HG03103 (cell line): ENCODE results near the gene IL36RN.

Source experiments
- ATAC-seq: cut with Tn5 transposase; IDR thresholded peaks from one replicate; pipeline ENCODE4 v1.9.1; 2021; ENCODE audit warnings: low read depth; ENCODE audit not compliant: unreplicated experiment

IL36RN gene

DNA sequence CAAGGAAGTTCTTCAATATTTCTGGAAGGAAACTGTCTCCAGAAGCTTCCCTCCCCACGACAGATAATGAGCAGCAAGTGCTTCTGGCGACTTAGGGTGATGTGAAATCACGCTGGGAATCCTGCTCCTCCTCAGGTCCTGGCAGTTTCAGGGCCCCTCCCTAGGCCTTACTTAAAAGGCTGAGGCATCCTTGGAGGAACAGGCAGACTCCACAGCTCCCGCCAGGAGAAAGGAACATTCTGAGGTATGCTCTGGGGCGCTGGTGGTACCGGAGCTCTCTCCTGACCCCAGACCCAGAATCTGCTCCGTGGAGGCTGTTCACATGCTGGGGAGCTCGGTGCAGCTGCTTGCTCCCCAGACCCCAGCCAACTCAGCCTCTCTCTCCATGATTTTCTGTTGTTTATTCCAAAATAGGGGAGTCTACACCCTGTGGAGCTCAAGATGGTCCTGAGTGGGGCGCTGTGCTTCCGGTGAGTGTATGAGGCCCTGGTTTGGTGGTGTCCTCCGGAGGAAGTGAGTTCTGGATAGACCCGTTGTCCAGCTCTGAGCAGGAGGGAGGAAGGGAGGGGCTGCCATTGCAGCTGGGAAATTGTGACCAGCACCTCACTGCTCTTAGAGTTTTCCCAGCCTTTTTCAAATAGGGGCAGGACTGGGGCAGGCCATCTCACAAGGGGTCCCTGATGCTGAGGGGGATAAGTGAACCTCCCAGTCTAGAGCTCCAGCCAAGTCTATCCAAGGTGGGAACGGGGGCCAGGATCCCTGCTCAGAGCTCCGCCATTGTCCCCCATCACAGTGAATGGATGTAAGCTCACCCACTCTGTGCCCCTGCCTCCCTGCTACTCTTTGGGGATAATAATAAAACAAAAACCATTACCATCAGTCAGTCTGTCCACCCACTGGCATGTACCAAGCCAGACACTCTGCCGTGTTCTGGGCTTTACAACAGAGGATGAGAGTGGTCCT, at the start of gene IL36RN:
Gene IL36RN, plus strand, starts transcription at position 201 of the 963 bp plus-strand sequence. Its CDS starts 241 bp downstream, at position 442.
- no peak for ATAC-seq

DNA sequence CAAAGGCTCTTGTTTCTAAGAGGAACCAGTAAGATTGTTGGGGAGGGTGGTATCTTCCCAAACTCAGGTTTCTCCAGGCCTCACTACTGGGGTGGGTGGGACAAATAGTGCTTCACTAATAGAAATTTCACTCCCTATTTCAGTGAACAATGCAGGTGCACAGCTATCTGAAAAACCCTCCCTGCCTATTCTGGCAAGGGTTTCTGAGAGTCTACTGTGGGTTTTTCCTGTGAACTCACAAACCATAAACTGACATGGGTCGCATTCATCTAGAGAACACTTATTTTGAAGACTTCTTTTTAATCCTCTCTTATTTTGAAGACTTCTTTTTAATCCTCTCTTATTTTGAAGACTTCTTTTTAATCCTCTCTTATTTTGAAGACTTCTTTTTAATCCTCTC, 49.4 kb upstream of the IL36RN start:
- no peak for ATAC-seq

DNA sequence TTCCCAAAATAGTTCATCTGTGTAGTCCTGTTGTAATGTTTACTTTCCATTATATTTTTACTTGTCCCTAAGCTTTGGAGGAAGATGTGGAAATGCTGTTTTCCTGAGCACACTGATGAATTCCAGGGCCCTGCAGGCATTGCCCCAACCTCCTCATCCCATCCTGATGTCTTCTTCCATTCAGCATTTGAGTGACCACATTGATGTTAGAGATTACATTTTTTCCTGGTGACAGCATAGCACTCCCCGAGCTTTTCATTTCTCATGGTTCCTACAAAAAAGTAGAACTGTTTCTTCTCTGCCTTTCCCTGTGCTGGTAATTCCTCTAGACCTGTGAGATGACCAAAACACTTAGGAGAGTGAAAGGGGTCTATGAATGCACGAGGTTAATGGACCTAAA, 48.9 kb upstream of the IL36RN start:
- no peak for ATAC-seq

DNA sequence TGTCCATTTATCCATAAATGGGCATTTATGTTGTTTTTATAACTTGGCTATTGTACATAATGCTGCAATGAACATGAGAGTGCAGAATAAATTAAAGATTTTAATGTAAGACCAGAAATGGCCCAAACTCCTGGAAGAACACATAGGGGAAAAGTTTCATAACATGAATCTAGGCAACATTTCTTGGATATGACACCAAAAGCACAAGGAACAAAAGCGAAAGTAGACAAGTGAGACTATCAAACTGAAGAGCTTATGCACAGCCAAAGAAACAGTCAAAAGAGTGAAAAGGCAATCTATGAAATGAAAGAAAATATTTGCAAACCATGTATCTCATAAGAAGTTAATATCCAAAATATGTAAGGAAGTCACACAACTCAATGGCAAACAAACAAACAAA, 47.9 kb upstream of the IL36RN start:
- ATAC-seq, result no peak

DNA sequence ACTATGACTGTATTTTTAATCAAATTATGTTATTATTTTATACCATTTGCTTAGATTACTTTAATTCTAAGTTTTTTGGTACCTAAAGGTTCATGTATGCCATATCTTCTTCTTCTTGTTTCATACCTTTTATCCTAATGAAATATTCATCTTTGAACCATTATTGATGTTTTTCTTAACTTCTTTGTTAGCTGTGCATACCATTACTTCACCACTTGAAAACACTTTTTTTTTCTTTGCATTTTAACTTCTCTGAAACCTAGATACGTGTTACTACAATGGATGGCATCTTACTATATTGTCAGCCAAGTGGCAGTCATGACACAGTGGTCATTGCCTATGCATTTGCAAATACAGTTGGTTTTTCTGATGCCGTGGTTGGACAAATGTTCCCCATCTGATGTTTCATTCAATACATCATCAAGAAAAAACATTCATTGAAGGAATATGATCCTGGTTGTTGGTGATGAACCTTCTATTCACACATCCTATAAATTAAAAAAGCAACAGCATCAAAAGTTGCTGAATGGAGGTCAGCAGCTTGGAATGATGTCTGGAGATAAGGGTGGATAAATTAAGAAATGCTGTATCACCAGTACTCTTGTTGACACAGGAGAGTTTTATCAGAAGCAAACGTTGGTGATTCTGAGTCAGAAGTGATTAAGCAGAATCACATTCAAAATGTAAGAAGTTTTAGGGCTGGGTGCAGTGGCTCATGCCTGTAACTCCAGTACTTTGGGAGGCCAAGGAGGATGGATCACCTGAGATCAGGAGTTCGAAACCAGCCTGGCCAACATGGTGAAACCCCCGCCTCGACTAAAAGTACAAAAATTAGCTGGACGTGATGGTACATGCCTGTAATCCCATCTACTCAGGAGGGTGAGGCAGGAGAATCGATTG, 46.3 kb upstream of the IL36RN start:
- ATAC-seq, result no peak

DNA sequence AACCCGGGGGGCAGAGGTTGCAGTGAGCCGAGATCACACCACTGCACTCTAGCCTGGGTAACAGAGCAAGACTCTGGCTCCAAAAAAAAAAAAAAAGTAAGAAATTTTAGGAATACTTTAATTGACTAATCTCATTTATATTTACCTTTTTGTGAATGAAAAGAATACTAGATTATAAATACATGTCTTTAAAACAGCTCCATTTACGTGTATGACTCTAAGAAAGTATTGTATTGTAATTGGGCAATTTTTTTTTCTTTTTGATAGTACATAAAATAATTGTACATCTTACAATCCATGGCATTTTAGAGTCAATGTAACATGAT, 45.7 kb upstream of the IL36RN start:
- ATAC-seq, result no peak

DNA sequence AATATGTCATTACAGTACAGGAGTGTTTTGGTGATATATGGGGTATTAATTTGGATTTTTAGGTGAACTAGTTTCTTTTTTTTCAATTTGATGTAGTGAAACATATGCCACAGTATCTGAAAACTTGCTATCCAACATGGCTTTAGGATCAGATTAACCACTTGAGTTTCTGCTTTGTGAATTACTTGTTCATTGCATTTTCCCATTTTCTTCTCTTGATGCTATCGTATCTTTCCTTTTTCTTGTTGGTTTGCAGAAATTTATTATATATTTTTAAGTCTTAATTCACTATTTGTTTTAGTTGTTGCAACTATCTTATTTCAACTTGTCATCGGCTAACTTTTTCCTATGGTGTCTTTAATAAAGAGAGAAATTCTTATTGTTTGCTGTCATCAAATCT, 44.9 kb upstream of the IL36RN start:
- ATAC-seq, result no peak

DNA sequence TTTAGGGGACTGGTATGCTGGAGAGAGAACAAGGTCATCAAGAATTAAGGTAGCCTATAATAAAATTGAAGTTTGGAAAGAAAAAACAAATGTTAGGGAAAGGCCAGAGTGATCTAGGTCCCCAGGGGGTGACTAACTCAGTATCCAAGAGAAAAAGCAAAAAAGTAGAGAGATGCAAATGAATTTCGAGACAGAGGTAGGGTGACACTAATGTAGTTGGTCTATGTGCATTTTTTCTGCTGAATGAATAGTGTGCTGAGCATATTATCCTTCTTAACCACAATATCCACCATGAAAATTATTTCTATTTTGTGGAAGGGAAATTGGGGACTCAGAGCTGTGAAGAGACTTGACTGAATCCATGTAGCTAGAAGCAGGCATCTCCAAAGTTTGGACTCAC, 44.0 kb upstream of the IL36RN start:
- no peak for ATAC-seq

DNA sequence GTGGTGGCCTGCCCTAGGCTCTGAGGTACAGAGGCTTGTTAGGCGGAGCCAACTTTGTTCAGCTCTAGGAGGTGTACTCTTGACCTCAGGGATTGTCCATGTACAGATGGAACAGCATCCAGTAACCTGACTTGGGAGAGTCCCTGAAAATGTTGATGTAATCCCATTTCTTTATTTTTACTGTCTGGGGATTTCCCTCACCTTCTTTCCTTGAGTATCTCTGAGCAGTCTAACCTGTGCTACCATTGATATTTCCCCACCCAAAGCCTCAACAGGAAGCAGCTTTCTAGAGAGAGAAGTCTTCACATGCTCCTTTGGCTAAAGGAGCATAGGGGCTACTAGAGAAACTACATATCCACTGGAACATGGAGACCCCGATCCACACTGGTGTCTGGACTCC, 43.3 kb upstream of the IL36RN start:
- ATAC-seq, result no peak

DNA sequence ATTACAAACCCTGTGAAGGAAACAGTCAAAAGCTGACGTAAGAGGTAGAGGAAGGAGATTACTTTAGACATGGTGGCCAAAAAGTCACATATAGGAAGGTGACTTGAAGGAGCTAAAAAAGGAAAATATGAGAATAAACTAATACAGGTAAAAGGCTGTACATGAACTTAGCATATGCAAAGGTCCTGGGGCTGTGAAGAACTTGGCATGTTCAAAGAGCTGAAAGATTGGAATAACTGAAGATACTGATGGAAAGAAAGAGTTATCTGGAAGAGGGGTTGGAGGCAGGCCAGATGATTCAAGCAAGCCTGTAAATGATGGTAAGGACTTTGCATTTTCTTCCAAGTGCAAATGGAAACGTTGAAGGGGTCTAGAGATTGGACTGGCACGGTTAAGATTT, 40.5 kb upstream of the IL36RN start:
- ATAC-seq, result no peak

DNA sequence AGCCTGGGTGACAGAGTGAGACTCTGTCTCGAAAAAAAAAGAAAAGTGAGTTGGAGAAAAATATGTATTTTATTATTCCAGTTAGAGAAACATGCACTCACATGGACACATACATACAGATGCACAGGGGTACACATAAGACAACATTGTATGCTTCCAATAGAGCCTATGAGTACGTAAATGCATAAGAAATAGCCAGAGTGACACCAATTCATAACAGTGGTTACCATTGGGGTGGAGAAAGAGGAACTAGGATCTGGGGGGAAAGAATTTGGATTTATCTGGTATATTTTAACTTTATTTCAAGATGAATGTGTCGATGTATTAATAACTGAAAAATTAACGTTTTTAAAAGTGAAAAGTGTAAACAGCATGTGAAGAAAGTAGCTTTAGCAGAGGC, 37.7 kb upstream of the IL36RN start:
- no peak for ATAC-seq

DNA sequence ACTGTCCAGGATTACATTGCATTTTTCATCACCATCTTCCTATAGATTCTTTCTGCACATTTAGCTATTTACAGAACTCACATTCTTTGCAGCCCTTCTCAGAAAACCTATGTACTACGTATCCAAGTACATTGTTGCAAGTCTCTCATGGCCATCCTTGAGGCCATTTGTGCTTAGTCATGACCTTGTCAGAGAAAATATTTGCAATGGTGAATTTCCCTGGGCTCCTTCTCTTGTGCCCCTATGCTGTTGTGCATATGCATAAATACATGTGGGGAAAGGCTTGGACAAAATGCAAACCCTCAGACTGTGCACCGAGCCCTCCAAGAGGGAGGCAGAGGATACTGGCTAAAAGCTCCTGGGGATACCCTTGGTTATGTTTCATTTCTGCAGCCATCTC, 34.2 kb upstream of the IL36RN start:
- no peak for ATAC-seq

DNA sequence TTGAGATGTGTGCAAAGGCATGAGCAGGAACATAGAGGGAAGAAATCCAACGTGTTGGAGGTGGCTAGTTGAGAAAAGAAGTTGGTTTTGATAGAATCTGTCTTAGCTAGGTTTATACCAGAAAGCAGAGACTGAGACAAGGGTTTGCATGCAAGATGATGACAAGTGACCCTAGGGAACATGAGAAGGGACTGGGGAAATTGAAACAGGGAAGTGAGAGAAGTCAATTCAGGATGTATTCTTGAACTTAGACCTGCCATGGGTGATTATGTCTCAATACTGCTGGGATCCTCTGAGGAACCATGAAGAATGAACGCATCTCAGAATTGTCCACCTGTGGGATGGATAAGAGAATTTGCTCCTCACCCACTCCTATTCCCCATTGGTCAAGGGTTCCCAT, 33.3 kb upstream of the IL36RN start:
- ATAC-seq, result no peak

DNA sequence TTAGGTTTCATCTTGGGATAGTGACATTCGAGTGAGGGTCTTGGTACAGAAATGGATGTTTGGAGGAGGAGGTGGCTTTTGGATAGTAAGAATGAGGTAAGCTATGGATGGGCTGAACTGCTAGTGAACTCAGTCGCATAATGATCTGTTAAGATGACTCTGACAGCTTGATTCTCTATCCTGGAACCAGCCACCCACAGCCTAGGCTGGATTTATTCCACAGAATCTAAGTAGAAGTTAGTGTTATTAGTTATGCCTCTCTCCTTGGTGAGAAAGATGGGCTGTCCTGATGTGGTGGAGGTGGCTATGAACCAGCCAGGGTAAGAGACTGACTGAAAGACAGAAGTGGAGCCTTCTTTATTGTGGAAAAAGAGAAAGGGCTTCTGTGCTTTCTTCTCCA, 31.3 kb upstream of the IL36RN start:
- no peak for ATAC-seq

DNA sequence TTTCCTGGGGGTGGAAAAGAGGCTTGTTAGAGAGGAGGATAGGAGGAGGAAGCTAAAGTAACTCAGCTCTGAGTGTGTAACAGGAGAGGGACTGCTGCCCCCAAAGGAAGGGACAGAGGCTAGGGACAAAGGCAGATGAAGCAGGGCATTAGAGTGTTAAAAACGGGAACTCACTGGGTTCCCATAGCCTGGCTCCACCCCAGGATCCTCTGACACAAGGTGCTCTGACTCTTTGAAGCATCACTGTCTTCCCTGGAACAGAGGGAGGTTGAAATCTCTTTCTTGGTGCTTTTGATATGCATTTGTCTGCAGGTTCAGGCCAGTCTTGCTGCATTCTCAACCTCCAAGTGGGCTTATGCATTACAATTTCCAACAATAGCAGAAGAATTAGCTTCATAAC, 30.9 kb upstream of the IL36RN start:
- no peak for ATAC-seq

DNA sequence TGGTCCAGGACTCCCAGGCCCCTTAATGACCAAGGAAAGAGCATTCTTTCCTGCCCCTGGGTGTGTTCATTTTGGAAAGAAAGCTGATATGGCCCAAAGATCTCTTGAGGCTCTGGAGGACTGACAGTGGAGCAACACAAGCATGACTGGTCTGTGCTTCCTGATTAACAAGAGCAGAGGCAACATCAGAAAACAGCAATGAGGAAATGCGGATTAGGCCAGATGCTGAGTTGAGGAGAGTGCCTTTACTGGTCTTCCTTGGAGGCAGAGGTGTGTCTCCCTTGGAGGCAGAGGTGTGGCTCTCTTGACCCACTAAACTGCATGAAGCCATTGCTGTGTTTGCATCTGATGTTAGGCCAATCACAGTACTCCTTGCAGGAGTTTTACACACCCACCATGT, 26.3 kb upstream of the IL36RN start:
- ATAC-seq, result no peak

DNA sequence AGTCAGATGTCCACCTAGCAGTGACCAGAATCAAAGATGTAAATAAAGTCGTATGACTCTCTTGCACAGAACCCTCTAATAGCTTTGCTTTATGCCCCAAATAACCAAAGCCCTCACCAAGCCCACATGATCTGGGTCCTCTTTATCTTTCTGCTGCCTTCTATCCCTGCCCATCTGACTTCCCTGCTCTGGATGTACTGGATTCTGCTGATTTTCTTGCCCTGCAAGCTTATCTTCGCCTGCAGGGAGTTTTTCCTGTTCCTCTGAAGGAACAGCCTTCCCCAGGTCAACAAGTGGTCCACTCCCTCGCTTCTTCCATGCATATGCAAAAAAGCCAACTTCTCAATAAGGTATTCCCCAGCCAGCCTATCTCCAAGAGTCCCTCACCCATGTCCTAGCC, 25.0 kb upstream of the IL36RN start:
- no peak for ATAC-seq

DNA sequence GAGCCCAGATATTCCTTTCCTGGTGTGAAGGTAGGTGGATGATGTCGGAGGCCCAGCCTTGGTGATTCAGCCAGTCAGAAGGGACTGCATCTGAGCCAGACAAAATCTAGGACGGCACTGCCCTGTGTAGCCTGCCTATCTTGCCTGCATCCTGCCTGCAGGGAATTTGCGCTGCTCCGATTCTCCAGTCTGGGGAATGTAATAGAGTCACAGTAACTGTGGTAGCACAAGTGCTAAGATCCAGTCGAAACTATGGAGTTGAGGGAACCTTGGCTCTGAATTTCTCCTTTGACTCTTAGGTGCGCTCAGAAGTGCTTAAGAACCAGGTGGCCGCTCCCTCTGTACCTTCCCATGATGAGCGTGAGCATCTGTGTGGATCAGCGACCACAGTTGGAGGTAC, 22.2 kb upstream of the IL36RN start:
- no peak for ATAC-seq

DNA sequence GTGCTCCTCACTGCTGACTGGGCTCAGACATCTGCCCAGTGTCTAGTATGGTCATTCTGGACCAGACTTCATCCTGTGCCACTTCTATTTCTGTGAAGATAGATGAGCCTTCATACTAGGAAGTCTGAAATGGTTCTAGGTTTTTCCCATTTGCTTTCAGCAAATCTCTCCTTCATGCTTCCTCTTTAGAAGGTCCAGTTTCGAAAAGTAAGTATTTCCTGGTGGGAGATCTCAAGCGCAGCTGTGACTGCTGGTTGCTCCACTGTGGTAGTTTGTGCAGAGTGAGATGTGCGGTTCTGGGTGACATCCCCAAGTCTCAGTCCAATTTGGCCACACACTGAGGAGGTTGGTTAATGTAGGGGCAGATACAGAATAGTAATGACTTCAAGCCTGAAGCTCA, 20.7 kb upstream of the IL36RN start:
- no peak for ATAC-seq

DNA sequence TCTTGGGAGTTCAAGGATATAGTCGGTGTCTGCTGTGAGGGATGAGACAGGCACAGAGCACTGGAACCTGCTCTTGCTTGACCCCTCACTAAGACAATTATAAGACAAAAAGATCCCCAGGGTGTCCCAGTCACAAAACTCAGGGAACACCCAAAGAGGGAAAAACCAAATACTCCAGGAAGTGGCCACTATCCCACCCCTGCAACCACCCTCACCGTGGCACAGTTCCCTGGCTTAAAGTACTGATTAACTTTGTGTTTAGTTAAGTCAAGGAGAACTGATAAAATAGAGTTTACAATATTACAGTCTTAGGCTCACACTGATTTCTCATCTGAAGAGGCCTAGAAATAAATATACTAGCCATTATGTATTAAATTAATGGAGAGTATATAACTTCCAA, 19.8 kb upstream of the IL36RN start:
- no peak for ATAC-seq

DNA sequence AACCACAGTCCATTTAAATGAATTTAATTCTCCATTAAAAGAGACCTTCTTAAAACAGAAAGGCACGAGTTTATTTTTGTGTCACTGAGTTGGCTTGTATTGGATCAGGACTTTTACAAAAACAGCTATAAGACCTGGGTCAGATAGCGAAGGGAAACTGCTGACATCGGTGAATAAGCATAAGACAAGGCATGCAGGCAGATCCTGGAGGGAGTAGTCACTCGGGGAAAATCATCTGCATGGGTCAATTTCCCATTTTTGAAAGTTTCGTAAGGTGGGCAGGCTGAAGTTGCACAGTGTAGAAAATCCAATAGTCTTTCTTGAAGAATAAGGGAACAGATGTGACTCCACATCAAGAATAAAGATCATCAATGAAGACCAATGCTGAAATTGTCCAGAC, 19.3 kb upstream of the IL36RN start:
- no peak for ATAC-seq

DNA sequence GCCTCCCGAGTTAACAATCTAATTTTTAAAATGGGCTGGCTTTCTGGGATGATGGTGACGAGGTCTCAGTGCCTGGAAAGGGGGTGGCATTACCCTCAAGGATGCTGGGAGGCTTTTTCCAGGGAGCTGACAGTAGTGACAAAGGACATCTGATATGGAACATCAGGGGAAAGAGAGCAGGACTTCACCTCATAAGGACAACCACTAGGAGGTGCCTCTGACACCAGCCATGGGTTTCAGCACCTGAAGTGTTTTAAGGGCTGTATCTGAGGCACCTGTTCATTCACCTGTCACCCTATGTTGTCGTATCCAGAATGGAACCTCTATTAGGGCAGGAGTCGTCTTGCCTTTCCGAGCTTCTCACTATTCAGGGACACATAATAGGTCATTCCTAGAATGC, 17.1 kb upstream of the IL36RN start:
- ATAC-seq, result no peak
